Measurements from ENCODE around the gene HSD3B7. TPM values are rescaled to one million over a fixed set of nuclear protein-coding genes. Genes with fewer than 3 reads are reported as not detected.

Gene HSD3B7
- total RNA-seq, 1 experiment from 2014 or later: 5.5 TPM

DNA sequence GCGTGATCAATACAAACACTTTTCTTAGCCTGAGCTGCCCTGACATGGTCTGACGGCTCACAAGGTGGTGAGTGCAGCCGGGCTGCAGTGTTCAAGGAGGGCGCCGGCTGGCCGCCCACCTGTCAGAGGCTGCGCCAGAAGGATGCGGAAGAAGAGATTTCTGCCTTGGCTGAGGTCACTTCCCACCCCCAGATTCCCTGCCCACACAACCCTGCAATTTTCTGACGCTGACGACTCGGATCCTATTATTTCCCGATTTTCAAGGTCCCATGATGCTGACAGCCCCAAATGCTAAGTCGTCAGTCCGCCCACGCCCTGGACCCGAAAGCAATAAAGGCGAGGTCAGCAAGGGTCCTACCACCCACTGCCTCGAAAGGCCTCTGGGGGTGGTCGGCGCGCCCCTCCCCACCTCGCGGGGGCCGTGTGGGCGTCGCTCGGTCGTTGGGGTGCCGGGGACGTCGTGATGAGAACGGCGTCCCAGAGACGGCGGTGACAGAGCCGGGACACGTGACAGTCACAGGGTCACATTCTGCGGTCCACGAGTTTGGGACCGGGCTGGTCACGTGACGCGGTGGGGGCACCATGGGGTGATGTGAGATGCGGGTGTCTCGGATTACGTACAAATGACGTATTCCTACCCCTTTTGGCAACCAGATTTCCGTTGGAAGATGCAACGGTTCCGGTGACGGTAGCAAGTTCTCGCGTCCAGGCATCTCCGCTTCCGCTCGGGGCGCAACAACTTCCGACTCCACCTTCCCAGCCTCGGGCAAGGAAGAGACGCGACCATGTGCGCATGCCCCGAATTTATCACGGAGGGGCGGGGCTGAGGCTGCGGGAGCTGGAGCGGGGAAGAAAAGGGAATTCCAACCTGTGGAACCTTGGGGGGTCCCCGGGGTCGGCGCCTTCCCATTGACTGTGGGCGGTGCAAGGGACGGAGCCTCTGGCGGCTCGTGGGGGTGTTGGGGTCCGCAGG is 48.0 kb downstream of the HSD3B7 start, which contains the start of gene STX4:
Gene STX4 (plus strand): TSS at position 823 of the 973 bp plus-strand sequence. CDS start 248 bp downstream, outside the sequence.
- Histone ChIP-seq H4K20me1 (ENCODE audit: control insufficient read depth, insufficient read depth, insufficient read length) (peaks cover 5% of the 10 kb centered on the region), H4K91ac (ENCODE audit: insufficient read length, low read depth, low read length) (no peak within 1 kb of the TSS), H3K4me2 (ENCODE audit: insufficient read depth, insufficient read length, low read length) (peak within 1 kb of the TSS; percentile 62), H4K8ac (replicated peaks; ENCODE audit: insufficient read length, low read depth, low read length) (no peak within 1 kb of the TSS), H3K23me2 (ENCODE audit: insufficient read length, low read depth, low read length, poor library complexity, severe bottlenecking) (peaks cover 17% of the 10 kb centered on the region), H3K14ac (ENCODE audit: insufficient read depth, low read length) (no peak within 1 kb of the TSS), H3K4ac (ENCODE audit: low read depth, low read length) (no peak within 1 kb of the TSS), H4K5ac (ENCODE audit: insufficient read length, low read depth, low read length) (no peak within 1 kb of the TSS), H3K9me3 (ENCODE audit: control insufficient read depth, low read depth, low read length) (no peaks in the 10 kb centered on the region), H2BK12ac (ENCODE audit: insufficient read length, low read depth, low read length) (no peak within 1 kb of the TSS), H2BK15ac (ENCODE audit: low read depth, low read length) (no peak within 1 kb of the TSS), H3K79me1 (ENCODE audit: insufficient read depth, low read depth, low read length, poor library complexity, severe bottlenecking) (no peaks in the 10 kb centered on the region), H3K18ac (ENCODE audit: insufficient read length, low read depth, low read length) (no peak within 1 kb of the TSS), H3T11ph (ENCODE audit: low read length) (no peak within 1 kb of the TSS), H3K23ac (ENCODE audit: insufficient read length, low read depth, low read length) (no peak within 1 kb of the TSS), H3K56ac (ENCODE audit: insufficient read length, low read depth, low read length) (no peak within 1 kb of the TSS), H3K27me3 (ENCODE audit: insufficient read depth, low read length) (no peaks in the 10 kb centered on the region), H2BK120ac (ENCODE audit: low read depth, low read length, poor library complexity, severe bottlenecking) (no peak within 1 kb of the TSS), H2BK5ac (ENCODE audit: insufficient read length, low read length) (no peak within 1 kb of the TSS), H3K79me2 (ENCODE audit: insufficient read depth, low read length) (no peaks in the 10 kb centered on the region), H2AFZ (ENCODE audit: low read length) (no peak within 1 kb of the TSS), H3K4me1 (ENCODE audit: insufficient read depth, low read length) (no peaks in the 10 kb centered on the region), H2AK5ac (ENCODE audit: insufficient read length, low read length) (no peak within 1 kb of the TSS), H3K9ac (ENCODE audit: extremely low read depth, insufficient read length, low read length) (no peak within 1 kb of the TSS), H3K27ac (ENCODE audit: insufficient read length, low read depth, low read length) (no peak within 1 kb of the TSS), H2BK20ac (ENCODE audit: low read depth, low read length, poor library complexity, severe bottlenecking) (no peak within 1 kb of the TSS)
- no peaks in the 10 kb centered on the region; the same call in 1 of the 2 replicates for H3K27me3 Mint-ChIP-seq (ENCODE audit: low read depth)
- TF ChIP-seq, protein P1, sequence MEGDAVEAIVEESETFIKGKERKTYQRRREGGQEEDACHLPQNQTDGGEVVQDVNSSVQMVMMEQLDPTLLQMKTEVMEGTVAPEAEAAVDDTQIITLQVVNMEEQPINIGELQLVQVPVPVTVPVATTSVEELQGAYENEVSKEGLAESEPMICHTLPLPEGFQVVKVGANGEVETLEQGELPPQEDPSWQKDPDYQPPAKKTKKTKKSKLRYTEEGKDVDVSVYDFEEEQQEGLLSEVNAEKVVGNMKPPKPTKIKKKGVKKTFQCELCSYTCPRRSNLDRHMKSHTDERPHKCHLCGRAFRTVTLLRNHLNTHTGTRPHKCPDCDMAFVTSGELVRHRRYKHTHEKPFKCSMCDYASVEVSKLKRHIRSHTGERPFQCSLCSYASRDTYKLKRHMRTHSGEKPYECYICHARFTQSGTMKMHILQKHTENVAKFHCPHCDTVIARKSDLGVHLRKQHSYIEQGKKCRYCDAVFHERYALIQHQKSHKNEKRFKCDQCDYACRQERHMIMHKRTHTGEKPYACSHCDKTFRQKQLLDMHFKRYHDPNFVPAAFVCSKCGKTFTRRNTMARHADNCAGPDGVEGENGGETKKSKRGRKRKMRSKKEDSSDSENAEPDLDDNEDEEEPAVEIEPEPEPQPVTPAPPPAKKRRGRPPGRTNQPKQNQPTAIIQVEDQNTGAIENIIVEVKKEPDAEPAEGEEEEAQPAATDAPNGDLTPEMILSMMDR (conservative IDR thresholded peaks at IDR 0.05): no peak
- peak within 1 kb of the TSS; percentile 70 to 91 (median 91); a peak in 5 of 7 replicates for H3K27ac Mint-ChIP-seq
- DNase-seq: peak; percentile 95
- peak within 1 kb of the TSS; percentile 89 to 95 for H3K4me3 Mint-ChIP-seq
- no peaks in the 10 kb centered on the region; a peak in 1 of 7 replicates for H3K36me3 Mint-ChIP-seq (ENCODE audit: insufficient read depth in 1 of 3, low read depth in 3 of 3)
- peaks cover 7 to 17% of the 10 kb centered on the region in 2 experiments; a peak in 3 of 4 replicates for H3K4me1 Mint-ChIP-seq
- WGBS (ENCODE audit: extremely low coverage, insufficient read length, low lambda C conversion rate): no CpG with 5 or more reads among the region's 75 CpGs
- no peaks in the 10 kb centered on the region for H3K9me3 Mint-ChIP-seq
